SK-N-MC (cell line): ENCODE data around the gene PRKCSH.

Experiments
- EZH2 ChIP-seq: fragments of 200-600 bp; sonication (generic); IDR thresholded peaks from one replicate; pipeline ENCODE4 v1.6.1; 2017; ENCODE audit warnings: antibody characterized with exemption
- FOXP2 ChIP-seq: optimal IDR thresholded peaks from 2 replicates; pipeline ENCODE3; 2011; ENCODE audit warnings: mild to moderate bottlenecking, moderate library complexity; ENCODE audit not compliant: insufficient read depth; ENCODE audit errors: extremely low read length, control extremely low read depth
- POLR2AphosphoS5 ChIP-seq: IDR thresholded peaks from 2 replicates; pipeline ENCODE4 v1.6.1; 2012; ENCODE audit warnings: mild to moderate bottlenecking, low read depth, low read length, borderline replicate concordance

GRCh38 chr19:11481534-11482383, 46.3 kb downstream of the PRKCSH start:
- TF ChIP-seq EZH2 (no peak), POLR2AphosphoS5 (peak; percentile 33; the same call in 1 of the 2 replicates), FOXP2 (no peak)
